Breast epithelium (tissue), 3 donors: ENCODE data around the gene THSD8.

Experiments used
- CTCF ChIP-seq, 3 donors: fragments of 450-650 bp; IDR thresholded peaks; one replicate each; pipeline ENCODE4 v1.5.1; 2016 to 2017; ENCODE audit warnings: antibody characterized with exemption in 3 of 3, mild to moderate bottlenecking in 3 of 3, moderate library complexity in 3 of 3
- POLR2AphosphoS5 ChIP-seq, 3 donors: sonication (generic); formaldehyde crosslinking; IDR thresholded peaks; one replicate each; pipeline ENCODE4 v1.6.1; 2017; ENCODE audit warnings: antibody characterized with exemption in 3 of 3

- TF ChIP-seq CTCF (IDR thresholded peaks at IDR 0.05) (peak; percentile 73 to 93 (median 91)), POLR2AphosphoS5 (IDR thresholded peaks at IDR 0.05) (peak in 1 of 3 donors; percentile 59)
These were observed 35.8 kb upstream of the THSD8 start for GRCh38 chr19:12766051-12766521.
